ENCODE data around the gene ZNF862. TPM values are rescaled to one million over a fixed set of nuclear protein-coding genes. Genes with fewer than 3 reads are reported as not detected.

Gene ZNF862
- total RNA-seq, 1 donor, result 8.5 TPM

DNA sequence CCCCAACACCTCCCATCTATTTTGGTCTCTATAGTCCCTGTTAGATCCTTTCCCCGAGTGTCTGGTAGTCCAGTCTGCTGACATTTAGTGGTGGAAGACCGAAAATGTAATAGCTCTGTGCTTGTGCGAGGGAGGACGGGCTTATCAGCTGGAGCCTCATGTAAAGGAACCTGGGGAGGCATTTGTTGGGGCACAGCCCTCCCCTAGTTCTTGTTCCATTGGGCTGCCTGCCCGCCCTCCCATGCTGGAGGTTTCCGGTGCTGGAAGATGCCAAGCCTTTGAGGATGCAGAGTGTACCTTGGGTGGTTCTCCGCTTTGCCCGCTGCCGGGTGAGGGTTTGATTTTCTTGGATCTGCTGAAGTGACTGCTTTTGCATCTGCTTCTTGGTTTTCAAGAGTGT lies 5.4 kb downstream of the ZNF862 start:
- Histone ChIP-seq H3K4me1 (ENCODE audit: insufficient read depth, low read length) (peaks cover 11% of the 10 kb centered on the region), H3K9me3 (ENCODE audit: low read depth, low read length) (no peaks in the 10 kb centered on the region), H3K27me3 (ENCODE audit: insufficient read depth, low read length) (no peaks in the 10 kb centered on the region), H3K4me3 (ENCODE audit: low read length) (no peak overlapping the region)

DNA sequence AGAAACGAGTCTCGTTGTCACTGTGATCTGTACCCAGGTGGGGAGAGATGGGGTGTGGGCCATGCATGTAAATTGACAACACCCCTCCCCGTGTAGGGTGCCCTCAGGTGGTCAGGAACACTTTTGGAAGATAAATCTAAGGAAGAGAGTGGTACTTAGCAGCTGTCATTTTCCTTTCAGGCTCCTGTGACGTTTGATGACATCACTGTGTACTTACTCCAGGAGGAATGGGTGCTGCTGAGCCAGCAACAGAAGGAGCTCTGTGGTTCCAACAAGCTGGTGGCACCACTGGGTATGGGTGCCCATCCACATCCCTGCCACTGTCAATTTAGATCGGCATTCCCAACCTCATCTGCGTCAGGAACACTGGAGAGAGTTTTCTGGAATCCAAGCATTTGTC lies 6.3 kb downstream of the ZNF862 start:
- Histone ChIP-seq H3K4me1 (ENCODE audit: insufficient read depth, low read length) (peaks cover 3% of the 10 kb centered on the region), H3K9me3 (ENCODE audit: low read depth, low read length) (no peaks in the 10 kb centered on the region), H3K27me3 (ENCODE audit: insufficient read depth, low read length) (no peaks in the 10 kb centered on the region), H3K4me3 (ENCODE audit: low read length) (no peak overlapping the region)

DNA sequence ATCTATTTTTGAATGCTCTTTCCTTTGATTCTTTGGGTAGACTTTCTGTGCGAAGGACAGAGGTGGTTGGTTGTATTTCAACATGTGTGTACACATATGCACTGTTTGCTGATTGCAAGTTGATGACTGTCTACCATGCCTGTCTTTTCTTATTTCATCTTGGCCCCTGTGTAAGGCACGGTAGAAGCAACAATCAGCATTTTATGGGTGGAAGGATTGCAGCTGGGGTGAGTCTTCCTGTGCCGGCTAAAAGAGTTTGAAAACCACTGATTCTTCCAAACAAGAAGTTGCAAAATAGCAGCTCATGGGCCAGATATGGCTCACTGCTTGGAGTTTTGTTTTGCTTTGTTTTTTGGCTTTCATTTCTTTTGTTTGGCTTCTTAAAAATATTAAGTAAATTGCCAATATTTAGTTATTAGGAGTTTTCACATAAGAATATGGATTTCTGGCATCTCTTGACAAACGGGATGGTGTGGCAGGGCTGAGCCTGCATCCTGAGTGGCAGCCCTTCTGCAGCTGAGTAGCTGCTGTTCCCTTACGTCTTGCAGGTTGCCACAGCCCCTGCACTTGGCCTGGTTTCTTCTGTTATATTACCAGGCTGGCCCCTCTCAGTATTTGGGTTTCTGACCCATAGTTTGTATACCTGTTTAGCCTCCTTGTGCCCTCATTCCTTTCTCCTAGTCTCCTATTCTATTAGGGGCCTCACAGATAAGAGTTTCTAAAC lies 7.2 kb downstream of the ZNF862 start:
- H3K27me3 ChIP-seq (ENCODE audit: insufficient read depth, low read length), result no peaks in the 10 kb centered on the region
- H3K4me3 ChIP-seq (ENCODE audit: low read length), result no peak overlapping the region
- no peaks in the 10 kb centered on the region for H3K4me1 ChIP-seq (ENCODE audit: insufficient read depth, low read length)
- no peaks in the 10 kb centered on the region for H3K9me3 ChIP-seq (ENCODE audit: low read depth, low read length)

DNA sequence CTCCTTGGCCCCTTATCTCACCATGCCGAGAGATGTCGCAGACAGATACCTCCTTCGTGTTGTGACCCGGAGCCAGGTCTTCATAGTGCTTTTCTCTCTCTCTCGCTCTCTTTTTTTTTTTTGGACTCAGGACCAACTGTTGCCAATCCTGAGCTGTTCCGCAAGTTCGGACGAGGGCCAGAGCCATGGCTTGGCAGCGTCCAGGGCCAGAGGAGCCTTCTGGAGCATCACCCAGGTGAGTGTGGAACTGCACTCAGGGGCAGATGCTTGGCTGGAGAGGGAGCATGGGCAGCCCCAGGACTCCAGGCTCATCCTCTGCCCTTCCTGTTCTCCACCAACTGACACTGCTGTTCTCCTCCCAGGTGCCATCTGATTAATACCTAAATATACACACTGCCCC lies 7.8 kb downstream of the ZNF862 start:
- Histone ChIP-seq H3K4me3 (ENCODE audit: low read length) (no peak overlapping the region), H3K4me1 (ENCODE audit: insufficient read depth, low read length) (no peaks in the 10 kb centered on the region), H3K9me3 (ENCODE audit: low read depth, low read length) (no peaks in the 10 kb centered on the region), H3K27me3 (ENCODE audit: insufficient read depth, low read length) (no peaks in the 10 kb centered on the region)

GRCh38 chr7:149846436-149847046 lies 8.4 kb downstream of the ZNF862 start:
- no peaks in the 10 kb centered on the region for H3K4me1 ChIP-seq (ENCODE audit: insufficient read depth, low read length)
- H3K27me3 ChIP-seq (ENCODE audit: insufficient read depth, low read length), result no peaks in the 10 kb centered on the region
- no peak overlapping the region for H3K4me3 ChIP-seq (ENCODE audit: low read length)
- H3K9me3 ChIP-seq (ENCODE audit: low read depth, low read length), result no peaks in the 10 kb centered on the region

GRCh38 chr7:149849174-149849573 lies 11.0 kb downstream of the ZNF862 start:
- no peak overlapping the region for H3K4me3 ChIP-seq (ENCODE audit: low read length)
- no peaks in the 10 kb centered on the region for H3K4me1 ChIP-seq (ENCODE audit: insufficient read depth, low read length)
- H3K9me3 ChIP-seq (ENCODE audit: low read depth, low read length), result no peaks in the 10 kb centered on the region
- H3K27me3 ChIP-seq (ENCODE audit: insufficient read depth, low read length), result no peaks in the 10 kb centered on the region

DNA sequence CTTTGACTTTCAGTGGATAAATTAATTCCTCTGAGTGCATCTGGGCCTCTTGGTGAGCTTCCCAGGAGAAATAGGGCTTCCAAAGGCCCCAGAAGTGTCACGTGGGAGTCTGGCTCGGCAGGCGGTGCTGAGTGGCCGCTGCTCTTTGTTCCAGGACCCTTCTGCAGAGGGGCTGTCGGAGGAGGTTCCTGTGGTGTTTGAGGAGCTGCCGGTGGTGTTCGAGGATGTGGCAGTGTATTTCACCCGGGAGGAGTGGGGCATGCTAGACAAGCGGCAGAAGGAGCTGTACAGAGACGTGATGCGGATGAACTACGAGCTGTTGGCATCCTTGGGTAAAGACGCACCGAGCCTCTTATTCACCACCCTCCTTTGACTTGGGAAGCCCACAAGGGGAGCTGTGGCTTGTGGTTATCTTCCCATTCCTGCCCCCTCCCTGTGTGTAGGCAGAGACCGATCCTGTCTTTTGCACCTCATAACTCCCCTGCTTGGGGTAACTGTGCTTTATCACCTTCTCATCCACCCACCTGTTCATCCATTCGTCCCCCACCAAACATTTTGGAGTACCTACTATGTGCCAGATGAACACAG lies 11.9 kb downstream of the ZNF862 start:
- Histone ChIP-seq H3K9me3 (ENCODE audit: low read depth, low read length) (no peaks in the 10 kb centered on the region), H3K4me1 (ENCODE audit: insufficient read depth, low read length) (peaks cover 5% of the 10 kb centered on the region), H3K27me3 (ENCODE audit: insufficient read depth, low read length) (no peaks in the 10 kb centered on the region), H3K4me3 (ENCODE audit: low read length) (no peak overlapping the region)

DNA sequence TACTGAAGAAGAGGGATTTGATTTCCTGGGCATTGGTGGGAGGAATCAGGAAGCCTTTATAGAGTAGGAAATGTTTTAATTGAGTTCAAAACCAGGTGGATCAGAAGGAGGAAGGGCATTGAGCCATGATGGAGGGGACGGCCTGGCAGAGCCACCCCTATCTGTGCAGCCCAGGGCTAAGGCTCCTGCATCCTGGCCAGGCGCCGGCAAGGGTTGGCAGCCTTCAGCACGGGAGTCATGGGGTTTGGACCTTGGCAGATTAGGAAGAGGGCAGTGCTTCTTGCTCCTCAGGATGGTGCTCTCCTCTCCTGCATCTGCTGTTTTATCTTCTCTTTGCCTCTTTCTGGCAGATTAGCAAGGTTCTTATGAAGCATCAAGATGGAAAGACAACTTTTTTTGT lies 12.5 kb downstream of the ZNF862 start:
- no peak overlapping the region for H3K4me3 ChIP-seq (ENCODE audit: low read length)
- peaks cover 7% of the 10 kb centered on the region for H3K4me1 ChIP-seq (ENCODE audit: insufficient read depth, low read length)
- H3K27me3 ChIP-seq (ENCODE audit: insufficient read depth, low read length), result no peaks in the 10 kb centered on the region
- no peaks in the 10 kb centered on the region for H3K9me3 ChIP-seq (ENCODE audit: low read depth, low read length)

DNA sequence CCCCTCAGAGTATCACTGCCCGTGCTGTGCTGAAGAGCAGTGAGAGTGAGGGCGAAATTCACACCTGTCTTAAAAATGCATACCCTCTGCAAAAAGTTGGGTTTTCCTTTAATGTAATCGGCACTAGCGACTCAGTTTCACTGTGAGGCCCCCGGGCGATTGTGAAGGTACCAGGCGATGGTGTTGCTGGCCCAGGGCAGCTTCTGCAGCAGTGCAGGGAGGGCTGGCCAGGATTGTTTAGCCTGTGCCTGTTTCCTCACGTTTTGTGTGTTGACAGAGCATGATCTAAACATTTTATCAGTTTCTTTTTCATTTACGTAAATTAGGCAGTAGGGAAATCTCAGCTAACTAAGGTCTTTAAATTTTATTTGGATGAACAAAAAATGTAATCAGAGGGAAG lies 13.3 kb downstream of the ZNF862 start:
- Histone ChIP-seq H3K27me3 (ENCODE audit: insufficient read depth, low read length) (no peaks in the 10 kb centered on the region), H3K4me1 (ENCODE audit: insufficient read depth, low read length) (peaks cover 14% of the 10 kb centered on the region), H3K9me3 (ENCODE audit: low read depth, low read length) (no peaks in the 10 kb centered on the region), H3K4me3 (ENCODE audit: low read length) (no peak overlapping the region)

DNA sequence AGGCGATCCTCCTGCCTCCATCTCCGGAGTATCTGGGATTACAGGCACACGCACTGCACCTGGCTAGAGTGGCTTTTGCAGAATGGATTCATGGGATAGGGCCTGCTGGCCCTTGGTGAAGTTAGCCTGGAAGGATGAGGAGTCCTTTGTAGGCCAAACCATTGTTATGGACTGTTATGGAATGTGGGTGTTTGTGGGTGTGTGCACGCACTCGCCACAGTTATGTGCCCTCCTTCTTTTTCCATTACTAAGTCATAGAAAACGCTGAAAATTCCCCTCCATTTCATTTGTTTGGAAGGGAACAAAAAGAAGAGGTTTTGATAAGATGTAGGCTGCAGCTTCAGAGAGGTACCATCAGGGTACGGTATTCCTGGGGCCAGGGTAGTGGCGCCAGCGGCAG lies 15.0 kb downstream of the ZNF862 start:
- Histone ChIP-seq H3K4me1 (ENCODE audit: insufficient read depth, low read length) (peaks cover 16% of the 10 kb centered on the region), H3K4me3 (ENCODE audit: low read length) (no peak overlapping the region), H3K9me3 (ENCODE audit: low read depth, low read length) (no peaks in the 10 kb centered on the region), H3K27me3 (ENCODE audit: insufficient read depth, low read length) (no peaks in the 10 kb centered on the region)

- Histone ChIP-seq H3K4me3 (ENCODE audit: low read length) (no peak overlapping the region), H3K9me3 (ENCODE audit: low read depth, low read length) (no peaks in the 10 kb centered on the region), H3K27me3 (ENCODE audit: insufficient read depth, low read length) (no peaks in the 10 kb centered on the region), H3K4me1 (ENCODE audit: insufficient read depth, low read length) (peaks cover 16% of the 10 kb centered on the region)
These were observed 16.6 kb downstream of the ZNF862 start for GRCh38 chr7:149854611-149855360.

GRCh38 chr7:149855361-149856305 lies 17.5 kb downstream of the ZNF862 start:
- H3K4me1 ChIP-seq (ENCODE audit: insufficient read depth, low read length), result peaks cover 16% of the 10 kb centered on the region
- H3K27me3 ChIP-seq (ENCODE audit: insufficient read depth, low read length), result no peaks in the 10 kb centered on the region
- H3K4me3 ChIP-seq (ENCODE audit: low read length), result no peak overlapping the region
- no peaks in the 10 kb centered on the region for H3K9me3 ChIP-seq (ENCODE audit: low read depth, low read length)

- no peaks in the 10 kb centered on the region for H3K9me3 ChIP-seq (ENCODE audit: low read depth, low read length)
- H3K4me3 ChIP-seq (ENCODE audit: low read length), result no peak overlapping the region
These were observed 18.4 kb downstream of the ZNF862 start for GRCh38 chr7:149856583-149856982.

DNA sequence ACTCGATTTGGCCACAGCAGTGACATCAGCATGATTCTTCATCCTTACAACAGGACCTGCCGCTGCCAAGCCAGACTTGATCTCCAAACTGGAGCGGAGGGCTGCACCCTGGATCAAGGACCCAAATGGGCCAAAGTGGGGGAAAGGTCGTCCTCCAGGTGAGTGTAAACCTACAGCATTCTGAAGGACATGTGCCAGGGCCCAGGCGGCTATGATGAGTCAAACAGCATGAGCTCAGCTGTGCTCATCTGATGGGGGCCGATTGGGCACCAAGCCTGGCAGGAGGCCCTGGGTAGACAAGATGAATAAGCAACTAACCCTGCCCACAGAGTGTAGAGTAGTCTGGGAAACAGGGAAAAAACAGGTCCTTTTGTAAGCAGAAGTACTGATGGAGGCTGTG lies 21.2 kb downstream of the ZNF862 start:
- no peak overlapping the region for H3K4me3 ChIP-seq (ENCODE audit: low read length)
- H3K4me1 ChIP-seq (ENCODE audit: insufficient read depth, low read length), result peaks cover 27% of the 10 kb centered on the region
- H3K9me3 ChIP-seq (ENCODE audit: low read depth, low read length), result no peaks in the 10 kb centered on the region

More at GRCh38 chr7:149856583-149856982, 18.4 kb downstream of the ZNF862 start:
- peaks cover 16% of the 10 kb centered on the region for H3K4me1 ChIP-seq (ENCODE audit: insufficient read depth, low read length)
- H3K27me3 ChIP-seq (ENCODE audit: insufficient read depth, low read length), result no peaks in the 10 kb centered on the region

More for the DNA sequence above, 21.2 kb downstream of the ZNF862 start:
- no peaks in the 10 kb centered on the region for H3K27me3 ChIP-seq (ENCODE audit: insufficient read depth, low read length)
